HG03354 (cell line): Measurements from ENCODE around the gene GVQW3.

Experiments
- ATAC-seq: cut with Tn5 transposase; IDR thresholded peaks from one replicate; pipeline ENCODE4 v1.9.1; 2021; ENCODE audit warnings: mild to moderate bottlenecking; ENCODE audit not compliant: unreplicated experiment, poor library complexity, severe bottlenecking

The GVQW3 gene

DNA sequence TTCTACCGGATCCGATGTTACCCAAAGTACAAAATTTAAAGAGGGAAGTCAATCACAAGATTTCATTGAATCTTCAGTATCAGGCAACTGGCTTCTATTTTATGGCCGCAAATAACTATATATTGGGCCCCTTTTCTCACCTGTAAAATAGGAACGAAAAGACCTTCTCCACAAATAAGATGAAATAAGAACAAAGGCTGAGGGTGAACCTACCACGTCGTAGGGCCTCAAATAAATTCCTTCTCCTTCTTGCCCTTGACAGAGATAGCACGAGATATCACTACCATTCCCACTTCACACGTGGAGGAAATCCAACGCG, 62.9 kb downstream of the GVQW3 start:
- no peak for ATAC-seq

DNA sequence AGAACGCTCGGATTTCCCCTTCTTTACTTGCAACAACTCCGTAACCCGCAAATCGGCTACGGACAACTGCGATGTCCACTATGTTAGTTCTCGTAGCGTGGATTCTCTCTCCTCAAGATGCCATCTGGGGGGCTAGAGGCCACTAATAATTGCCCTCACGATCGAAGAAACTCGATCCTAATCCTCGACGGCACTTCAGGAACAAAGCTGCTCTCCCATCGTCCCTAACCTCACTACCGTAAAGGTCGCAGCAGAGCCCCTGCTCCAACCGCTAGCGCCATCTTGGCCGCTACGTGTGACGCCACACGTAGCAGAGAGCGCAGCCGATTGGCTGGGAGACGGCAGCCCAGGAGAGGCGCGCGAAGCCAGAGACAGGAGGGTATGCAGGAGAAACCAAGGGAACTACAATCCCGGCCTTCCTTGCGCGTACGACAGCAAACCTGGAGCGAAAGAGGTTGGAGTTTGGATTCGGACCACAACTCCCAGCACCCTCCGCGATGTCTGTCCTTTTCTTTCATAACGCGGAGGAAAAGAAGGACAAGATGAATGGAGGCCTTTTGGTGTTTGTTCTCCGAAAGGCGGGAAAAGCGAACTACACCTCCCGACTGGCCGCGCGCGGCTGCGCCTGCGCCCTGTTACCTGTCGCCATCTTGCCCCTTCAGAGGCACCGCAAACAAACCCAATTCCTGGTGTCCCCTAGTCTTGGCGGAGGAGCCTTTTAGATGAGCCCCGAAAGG, 63.4 kb downstream of the GVQW3 start, which contains the start of gene EMSY:
Gene EMSY (plus strand): TSS at position 635 of the 737 bp plus-strand sequence. CDS start 1,921 bp downstream, outside the sequence.
- ATAC-seq, result peak; percentile 92

DNA sequence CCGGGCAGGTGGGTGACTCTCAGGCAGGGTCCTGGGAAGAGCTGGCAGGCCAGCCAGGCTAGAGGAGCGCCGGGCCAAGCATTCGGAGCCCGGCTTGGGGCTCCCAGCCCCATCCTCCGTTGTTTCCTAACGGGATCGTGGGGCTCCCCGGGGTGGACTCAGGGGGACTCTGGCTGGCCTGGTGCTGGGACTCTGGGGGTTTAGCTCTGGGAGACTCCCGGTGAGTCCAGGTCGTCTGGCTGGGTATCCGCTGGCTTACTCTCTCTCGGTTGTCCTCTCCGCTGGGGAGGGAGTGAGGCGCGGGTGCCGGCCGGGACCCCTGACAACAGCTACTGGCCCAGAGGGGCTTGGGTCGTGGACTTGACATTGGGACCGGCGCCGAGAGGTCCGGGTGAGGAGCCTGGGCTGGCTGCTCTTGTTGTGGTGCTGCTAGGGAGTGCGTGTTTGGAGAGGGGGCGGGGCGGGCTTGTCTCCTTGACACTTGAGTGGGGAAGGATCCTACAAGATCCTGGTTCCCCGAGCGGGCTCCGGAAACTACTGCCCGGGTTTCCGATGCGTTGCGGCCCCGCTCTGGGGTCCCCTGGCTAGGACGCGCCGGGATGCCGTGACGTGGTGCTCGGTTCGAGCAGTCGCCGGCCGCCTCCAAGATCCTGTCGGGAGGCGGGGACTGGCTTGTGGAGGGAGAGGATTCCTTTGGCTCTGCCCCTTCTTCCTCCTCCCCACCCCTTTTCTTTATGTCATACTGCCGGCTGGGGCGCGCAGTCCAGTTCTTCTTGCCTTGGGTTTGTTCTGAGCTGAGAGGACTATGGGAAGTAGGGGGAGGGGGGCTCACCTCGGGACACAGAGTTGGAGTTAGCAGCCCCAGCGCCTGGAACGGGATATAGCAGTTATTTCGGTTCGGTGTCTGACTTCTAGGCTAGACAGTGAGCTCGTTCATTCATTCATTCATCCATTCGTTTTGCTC, 64.3 kb downstream of the GVQW3 start:
- peak; percentile 33 for ATAC-seq

DNA sequence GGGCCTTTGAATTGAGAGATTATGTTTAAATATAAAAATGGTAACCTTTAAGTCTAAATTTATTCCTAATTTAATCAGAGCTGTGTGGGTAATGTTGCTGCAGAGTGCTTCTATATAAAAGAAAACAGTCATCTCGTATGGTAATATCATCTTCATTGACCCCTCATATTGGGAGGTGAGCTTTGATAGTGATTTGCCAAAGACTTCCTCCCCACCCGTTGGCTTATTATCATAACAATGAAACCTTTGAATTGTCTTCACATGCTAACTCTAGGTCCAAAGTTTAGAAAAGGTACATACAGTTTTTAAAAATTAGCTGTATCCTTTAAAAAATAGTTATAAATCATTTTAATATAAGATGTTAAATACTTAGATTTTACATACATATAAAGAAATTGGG, 67.4 kb downstream of the GVQW3 start:
- no peak for ATAC-seq

DNA sequence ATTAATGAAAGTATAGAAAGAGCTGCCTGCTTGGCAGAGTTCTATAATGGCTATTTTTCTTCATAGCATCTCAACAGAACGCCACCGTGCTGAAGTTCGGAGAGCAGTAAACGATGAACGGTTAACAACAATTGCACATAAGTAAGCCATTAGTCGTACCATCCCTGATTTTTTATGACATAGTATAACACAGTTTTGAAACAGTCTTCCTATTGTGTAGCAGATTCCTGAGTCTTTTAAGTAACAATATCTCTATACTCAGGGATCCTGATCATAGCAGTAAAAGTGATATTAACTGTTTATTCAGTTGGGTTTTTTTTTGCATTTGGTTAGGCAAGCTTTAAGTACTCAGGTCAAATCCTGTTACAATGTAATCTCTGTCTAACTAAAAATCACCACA, 72.1 kb downstream of the GVQW3 start:
- ATAC-seq, result no peak

DNA sequence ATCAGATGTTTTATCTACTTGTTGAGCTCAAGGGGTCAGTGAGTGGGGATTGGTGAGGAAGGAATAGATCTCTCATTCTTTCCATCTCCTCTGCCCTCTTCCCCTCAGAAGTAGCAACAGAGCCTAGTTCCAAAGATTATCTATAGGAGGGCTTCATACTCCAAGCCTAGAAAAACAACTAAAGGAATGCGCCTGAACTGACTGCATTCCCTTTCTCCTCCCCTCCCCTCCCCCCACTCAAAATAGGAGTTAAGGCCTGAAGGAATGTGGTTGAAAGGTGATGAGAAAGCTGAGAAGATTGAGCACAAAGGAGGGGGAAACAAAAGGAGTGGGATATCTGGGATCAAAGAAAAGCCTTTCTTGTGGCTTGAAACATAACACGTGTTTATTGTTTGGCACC, 74.2 kb downstream of the GVQW3 start:
- ATAC-seq, result no peak

DNA sequence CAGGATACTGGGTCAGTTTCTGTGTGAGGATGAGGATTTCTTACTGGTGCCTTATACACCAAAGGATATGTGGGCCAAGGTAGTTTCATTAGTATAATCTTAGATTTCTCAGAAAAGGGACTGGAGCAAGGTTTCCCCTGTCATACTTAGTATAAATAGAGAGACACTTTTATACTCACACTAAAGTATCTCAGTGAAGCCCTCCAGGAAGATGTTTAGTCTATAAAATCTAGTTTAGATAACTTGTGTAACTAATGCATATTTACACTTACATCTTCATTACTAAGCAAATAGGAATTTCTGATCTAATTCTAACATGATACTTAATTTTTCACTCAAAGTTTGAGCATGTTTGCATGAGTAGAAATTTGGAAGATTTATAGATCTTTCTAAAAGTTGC, 74.8 kb downstream of the GVQW3 start:
- no peak for ATAC-seq

DNA sequence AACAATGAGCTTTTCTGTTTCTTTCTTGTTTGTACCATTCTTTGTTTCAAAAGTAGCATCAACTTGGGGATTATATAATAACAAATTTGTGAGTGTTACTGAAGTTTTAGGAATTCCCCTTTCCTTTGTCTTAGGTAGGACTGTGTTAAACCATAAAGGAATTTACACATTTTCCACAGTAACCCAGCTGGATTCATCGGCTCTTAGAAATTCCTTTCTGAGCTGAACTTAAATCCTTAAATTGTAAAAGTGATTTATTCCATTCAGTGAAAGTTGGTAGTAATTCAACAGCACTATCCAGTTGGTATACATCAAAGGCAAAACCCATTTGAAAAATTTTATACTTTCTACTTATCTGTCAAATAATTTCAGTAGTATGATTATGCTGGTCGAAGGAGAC, 75.4 kb downstream of the GVQW3 start:
- no peak for ATAC-seq
